OCI-LY1 (cell line): ENCODE measurements around the gene CHD5.

Source experiments
- EZH2 ChIP-seq: fragments of 200-600 bp; sonication (generic), shearing (Covaris generic); IDR thresholded peaks from 2 replicates; pipeline ENCODE4 v1.8.0; 2017; ENCODE audit warnings: borderline replicate concordance, mixed run types, mild to moderate bottlenecking, antibody characterized with exemption, low read length, moderate library complexity, mixed read lengths
- TF ChIP-seq, protein P1 (sequence below): fragments of 200-600 bp; sonication (generic), shearing (Covaris generic); IDR thresholded peaks from 2 replicates; pipeline ENCODE4 v1.5.1; 2017; ENCODE audit warnings: mild to moderate bottlenecking, antibody characterized with exemption, low read length, moderate library complexity, mixed read lengths

GRCh38 chr1:6224718-6225117 lies 44.6 kb upstream of the CHD5 start:
- TF ChIP-seq, protein P1, sequence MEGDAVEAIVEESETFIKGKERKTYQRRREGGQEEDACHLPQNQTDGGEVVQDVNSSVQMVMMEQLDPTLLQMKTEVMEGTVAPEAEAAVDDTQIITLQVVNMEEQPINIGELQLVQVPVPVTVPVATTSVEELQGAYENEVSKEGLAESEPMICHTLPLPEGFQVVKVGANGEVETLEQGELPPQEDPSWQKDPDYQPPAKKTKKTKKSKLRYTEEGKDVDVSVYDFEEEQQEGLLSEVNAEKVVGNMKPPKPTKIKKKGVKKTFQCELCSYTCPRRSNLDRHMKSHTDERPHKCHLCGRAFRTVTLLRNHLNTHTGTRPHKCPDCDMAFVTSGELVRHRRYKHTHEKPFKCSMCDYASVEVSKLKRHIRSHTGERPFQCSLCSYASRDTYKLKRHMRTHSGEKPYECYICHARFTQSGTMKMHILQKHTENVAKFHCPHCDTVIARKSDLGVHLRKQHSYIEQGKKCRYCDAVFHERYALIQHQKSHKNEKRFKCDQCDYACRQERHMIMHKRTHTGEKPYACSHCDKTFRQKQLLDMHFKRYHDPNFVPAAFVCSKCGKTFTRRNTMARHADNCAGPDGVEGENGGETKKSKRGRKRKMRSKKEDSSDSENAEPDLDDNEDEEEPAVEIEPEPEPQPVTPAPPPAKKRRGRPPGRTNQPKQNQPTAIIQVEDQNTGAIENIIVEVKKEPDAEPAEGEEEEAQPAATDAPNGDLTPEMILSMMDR: no peak
- no peak for TF ChIP-seq EZH2
